GM19468 (cell line): ENCODE results near the gene MICB.
"Not testable (repeated sequence)": the region's sequence is repeated elsewhere in the genome, so short reads cannot be mapped to it uniquely, and the experiment has no call there.

ENCODE experiments used
- ATAC-seq: cut with Tn5 transposase; IDR thresholded peaks from one replicate; pipeline ENCODE4 v1.9.1; 2021; ENCODE audit warnings: mild to moderate bottlenecking, moderate library complexity, moderate number of reproducible peaks; ENCODE audit not compliant: unreplicated experiment; ENCODE audit errors: extremely low read depth

The MICB gene

GRCh38 chr6:31496826-31497225, 1.1 kb upstream of the MICB start:
- ATAC-seq: not testable (repeated sequence)

- ATAC-seq: no peak
Observed at GRCh38 chr6:31498748-31499147, 803 bp downstream of the MICB start.

GRCh38 chr6:31499648-31500047, 1.7 kb downstream of the MICB start:
- ATAC-seq: not testable (repeated sequence)

- ATAC-seq: no peak
Observed at GRCh38 chr6:31502586-31502985, 4.6 kb downstream of the MICB start.

- not testable (repeated sequence) for ATAC-seq
Observed at GRCh38 chr6:31509036-31509435, 11.1 kb downstream of the MICB start.

GRCh38 chr6:31510007-31510406, 12.1 kb downstream of the MICB start:
- ATAC-seq: no peak

- no peak for ATAC-seq
Observed at GRCh38 chr6:31513456-31514165, 15.7 kb downstream of the MICB start.

- ATAC-seq: no peak
Observed at GRCh38 chr6:31521835-31522234, 23.9 kb downstream of the MICB start.

- ATAC-seq: no peak
Observed at GRCh38 chr6:31525553-31525931, 27.6 kb downstream of the MICB start.

- no peak for ATAC-seq
Observed at GRCh38 chr6:31525932-31526591, 28.1 kb downstream of the MICB start.

GRCh38 chr6:31528307-31528777, 30.4 kb downstream of the MICB start:
- ATAC-seq: no peak

- ATAC-seq: no peak
Observed at GRCh38 chr6:31528821-31529328, 30.9 kb downstream of the MICB start, which contains the start of gene MCCD1. TSS of gene MCCD1 (plus strand) at chr6:31528962. CDS start at chr6:31529015, 53 bp downstream.

GRCh38 chr6:31529329-31530150, 31.6 kb downstream of the MICB start:
- ATAC-seq: no peak

- ATAC-seq: no peak
Observed at GRCh38 chr6:31530659-31531058, 32.7 kb downstream of the MICB start.

- no peak for ATAC-seq
Observed at GRCh38 chr6:31531162-31531561, 33.2 kb downstream of the MICB start.

- no peak for ATAC-seq
Observed at GRCh38 chr6:31531771-31532643, 34.1 kb downstream of the MICB start.

GRCh38 chr6:31532644-31533454, 34.9 kb downstream of the MICB start:
- no peak for ATAC-seq

GRCh38 chr6:31533455-31533841, 35.5 kb downstream of the MICB start:
- ATAC-seq: no peak

- ATAC-seq: no peak
Observed at GRCh38 chr6:31534011-31534410, 36.1 kb downstream of the MICB start.
